K562 (cell line): ENCODE results near the gene PCK2. TPM values are rescaled to one million over a fixed set of nuclear protein-coding genes. Genes with fewer than 3 reads are reported as not detected.

Experiments used
- ATAC-seq: fragments of 200-7000 bp; cut with Tn5 transposase; 3 replicates; pipeline ENCODE4 v1.9.1; 2020; ENCODE audit warnings: moderate library complexity
- BruUV-seq: library from RNA; stranded (reverse); fragments of 400-500 nt; replicated peaks from 2 replicates; lab custom pipeline; 2021; lab: Mats Ljungman, UMichigan
- CTCF ChIA-PET: fragments of 300-600 bp; formaldehyde crosslinking; extraction: SDS; loops from one replicate; lab custom pipeline; 2021; ENCODE audit warnings: low intra/inter-chr PET ratio; lab: Yijun Ruan, JAX
- POLR2A ChIA-PET: fragments of 300-600, 350-650 bp; sonication (Branson Sonifier 250); formaldehyde crosslinking; extraction: SDS; loops from one replicate; lab custom pipeline; 2021; ENCODE audit warnings: antibody characterized with exemption, inconsistent platforms; lab: Yijun Ruan, JAX
- DNase-seq, 4 experiments: peaks; one replicate each; pipeline versions ENCODE4 v3.0.0 to v3.0.0-alpha.2; 2011 to 2018; ENCODE audit warnings: low spot score in 3 of 4, mixed read lengths in 3 of 4; ENCODE audit errors: extremely low read depth in 1 of 4
- FAIRE-seq: peaks from 2 replicates; lab custom pipeline; 2011; peaks lifted over from hg19 to GRCh38; lab: Jason Lieb, UNC
- H2AFZ ChIP-seq: 2 replicates; pipeline ENCODE4 v1.6.0; 2011; ENCODE audit warnings: low read depth, low read length, control low read depth, inconsistent platforms
- H3K27ac ChIP-seq: fragments of 200-600 bp; 3 replicates; pipeline ENCODE4 v1.8.0; 2011; ENCODE audit warnings: low read depth, mild to moderate bottlenecking, control low read depth, inconsistent platforms, low read length, moderate library complexity, mixed read lengths; ENCODE audit errors: extremely low read depth
- H3K27me3 ChIP-seq, 2 experiments: fragments of 300-600 bp in 1 of 2; 2 replicates in 1 of 2; 3 replicates in 1 of 2; pipeline versions ENCODE4 v1.6.0 to v1.8.0; 2011; ENCODE audit warnings: inconsistent platforms in 2 of 2, low read length in 2 of 2, mild to moderate bottlenecking in 1 of 2, mixed read lengths in 1 of 2, moderate library complexity in 1 of 2; ENCODE audit not compliant: control insufficient read depth in 2 of 2, insufficient read depth in 2 of 2
- H3K36me3 ChIP-seq: fragments of 300-600 bp; 3 replicates; pipeline ENCODE4 v1.8.0; 2011; ENCODE audit warnings: mild to moderate bottlenecking, low read length, inconsistent platforms; ENCODE audit not compliant: control insufficient read depth, insufficient read depth
- H3K4me1 ChIP-seq, 2 experiments: fragments of 200-600 bp in 1 of 2; replicated peaks in 1 of 2; 2 replicates in 1 of 2; 3 replicates in 1 of 2; pipeline versions ENCODE4 v1.5.1 to v1.8.0; 2011; ENCODE audit warnings: inconsistent platforms in 2 of 2, low read length in 2 of 2, mild to moderate bottlenecking in 1 of 2, mixed read lengths in 1 of 2, moderate library complexity in 1 of 2; ENCODE audit not compliant: control insufficient read depth in 2 of 2, insufficient read depth in 2 of 2
- H3K4me2 ChIP-seq: 2 replicates; pipeline ENCODE4 v1.6.1; 2011; ENCODE audit warnings: low read length, control low read depth, inconsistent platforms, mixed read lengths; ENCODE audit not compliant: insufficient read depth
- H3K4me3 ChIP-seq: fragments of 200-600 bp; sonication (generic), shearing (Covaris generic); 2 replicates; pipeline ENCODE4 v1.5.1; 2016; ENCODE audit warnings: control low read depth, inconsistent platforms
- H3K79me2 ChIP-seq: fragments of 200-600 bp; 3 replicates; pipeline ENCODE4 v1.8.0; 2011; ENCODE audit warnings: low read length, inconsistent platforms; ENCODE audit not compliant: control insufficient read depth, insufficient read depth
- H3K9ac ChIP-seq, 2 experiments: 2 replicates each; pipeline versions ENCODE4 v1.6.0 to v1.6.1; 2011; ENCODE audit warnings: low read depth in 2 of 2, low read length in 2 of 2, control low read depth in 1 of 2, inconsistent platforms in 1 of 2, mild to moderate bottlenecking in 1 of 2, mixed read lengths in 1 of 2; ENCODE audit not compliant: insufficient read depth in 1 of 2
- H3K9me1 ChIP-seq: one replicate; pipeline ENCODE4 v1.6.0; 2011; ENCODE audit warnings: inconsistent platforms, mild to moderate bottlenecking, low read length, moderate library complexity; ENCODE audit not compliant: control insufficient read depth, insufficient read depth
- H3K9me3 ChIP-seq: replicated peaks from 2 replicates; pipeline ENCODE4 v1.5.1; 2011; ENCODE audit warnings: low read depth, low read length, inconsistent platforms; ENCODE audit not compliant: control insufficient read depth, insufficient read depth
- H4K20me1 ChIP-seq: replicated peaks from 2 replicates; pipeline ENCODE4 v1.6.1; 2011; ENCODE audit warnings: low read length, inconsistent platforms, mixed read lengths; ENCODE audit not compliant: control insufficient read depth, insufficient read depth
- ATF6 ChIP-seq: sonication (generic); formaldehyde crosslinking; IDR thresholded peaks from 2 replicates; pipeline ENCODE4 v1.4.0; 2020; ENCODE audit warnings: mild to moderate bottlenecking, missing genetic modification reagents
- CCNT2 ChIP-seq: IDR thresholded peaks from 2 replicates; pipeline ENCODE4 v1.6.1; 2011; ENCODE audit warnings: borderline replicate concordance, low read depth, mild to moderate bottlenecking, moderate library complexity, mixed read lengths, low read length; ENCODE audit not compliant: insufficient read length; ENCODE audit errors: extremely low read depth
- CREB5 ChIP-seq: fragments of 250-450 bp; sonication (Bioruptor Pico); IDR thresholded peaks from 2 replicates; pipeline ENCODE4 v1.5.0; 2020; ENCODE audit warnings: mild to moderate bottlenecking
- MAFK ChIP-seq: IDR thresholded peaks from 2 replicates; pipeline ENCODE4 v1.6.1; 2011; ENCODE audit warnings: low read length, improper control_type of control experiment
- NFIC ChIP-seq: fragments of 450-650 bp; IDR thresholded peaks from 2 replicates; pipeline ENCODE4 v1.6.1; 2017; ENCODE audit warnings: mild to moderate bottlenecking, inconsistent platforms
- SFPQ ChIP-seq: fragments of 200-400 bp; formaldehyde crosslinking; IDR thresholded peaks from 2 replicates; pipeline ENCODE4 v1.6.1; 2017; ENCODE audit warnings: mild to moderate bottlenecking, low read depth, low read length, moderate library complexity
- SMARCB1 ChIP-seq: IDR thresholded peaks from 2 replicates; pipeline ENCODE4 v1.6.1; 2011; ENCODE audit warnings: improper control_type of control experiment, low read depth; ENCODE audit not compliant: insufficient read length
- XRCC4 ChIP-seq: IDR thresholded peaks from one replicate; pipeline ENCODE4 v1.6.1; 2011; ENCODE audit not compliant: insufficient read depth, insufficient read length; ENCODE audit errors: extremely low read depth
- ZFP91 ChIP-seq: sonication (generic); formaldehyde crosslinking; IDR thresholded peaks from 2 replicates; pipeline ENCODE4 v1.8.0; 2022; ENCODE audit warnings: mild to moderate bottlenecking, missing genetic modification reagents
- WGBS: fragments of 100-300 bp; shearing (Covaris generic); methylation state at CpG from one replicate; pipeline ENCODE4 v1.1.6; 2016; ENCODE audit warnings: low coverage, mixed read lengths; ENCODE audit not compliant: insufficient coverage; ENCODE audit errors: missing lambda C conversion rate; 5-methylcytosine and 5-hydroxymethylcytosine counted together
- in situ Hi-C: fragments of 300-500 bp; cut with MboI; formaldehyde crosslinking; loops from 4 replicates; pipeline ENCODE4 v1.15.0; 2018; ENCODE audit warnings: inconsistent platforms, mixed read lengths
- intact Hi-C: fragments of 100-400 bp; cut with micrococcal nuclease; formaldehyde crosslinking; loops from 2 replicates; pipeline ENCODE4 v1.14.2; 2022
- polyA plus RNA-seq, 8 experiments: library from polyadenylated mRNA; depleted of rRNA in 4 of 8; stranded (reverse) in 5 of 8; unstranded in 3 of 8; fragments of >200 nt; fragmentation: Nextera tagmentation in 2 of 8; fragmentation: Illumina TruSeq in 1 of 8; extraction: Ambion mirVana in 2 of 8; extraction: Trizol in 1 of 8; gene quantifications; 2 replicates each; pipeline versions ENCODE4 v1.2.1 to v1.2.3, GENCODE V29; 2011 to 2014; ENCODE audit warnings: inconsistent platforms in 1 of 8, missing spikeins in 1 of 8
- total RNA-seq, 7 experiments: library from RNA; depleted of rRNA in 6 of 7; stranded (reverse); fragments of >200 nt in 6 of 7; fragmentation: Illumina TruSeq in 2 of 7; extraction: Trizol in 2 of 7; gene quantifications; 2 replicates each; pipeline versions ENCODE4 v1.2.1 to v1.2.3, GENCODE V29; 2011 to 2021; ENCODE audit warnings: low replicate concordance in 1 of 7

PCK2 gene
- total and polyA plus RNA-seq, 9 of the 15 experiments (the other 6 are each of a cell fraction or from before 2014, with no cell fraction given) = 3.3 to 60.9 (median 30.4) TPM

- TF ChIP-seq ZFP91 (CRISPR knock-in tag) (no peak), NFIC (peak; percentile 19; the same call in 1 of the 2 replicates)
Measured at GRCh38 chr14:24147761-24148428, 53.8 kb downstream of the PCK2 start (continued).

- no peak for DNase-seq
- H3K4me2 ChIP-seq = no peak overlapping the region
- no peaks in the 10 kb centered on the region for H3K27me3 ChIP-seq
- no peaks in the 10 kb centered on the region for H4K20me1 ChIP-seq
- H2AFZ ChIP-seq = no peak overlapping the region
- peaks cover 17 to 35% of the 10 kb centered on the region in 2 experiments; a peak in 4 of 5 replicates for H3K4me1 ChIP-seq
- H3K9me3 ChIP-seq = no peaks in the 10 kb centered on the region
- no peak for FAIRE-seq
- no peak overlapping the region for H3K27ac ChIP-seq
- ATAC-seq = no peak
- in situ Hi-C loops (no loop called here), intact Hi-C loops (loop anchor here (10.0 kb wide), 1 partner anchor 55 kb away; the partner anchor contains the start of gene PCK2)
- H3K79me2 ChIP-seq = peaks cover 34% of the 10 kb centered on the region
- WGBS = 77% methylated on average over 3 of the region's 3 CpGs
- peaks cover 5% of the 10 kb centered on the region for H3K9me1 ChIP-seq
- H3K9ac ChIP-seq = no peak overlapping the region
- no TSS peak for BruUV-seq
- POLR2A ChIA-PET = interaction anchor here (0.5 to 1.2 kb wide), 2 partner anchors 8 to 12 kb away, joined by 4 read pairs; partner anchors contain the start of gene EMC9
- CTCF ChIA-PET = no interaction called here
- peaks cover 48% of the 10 kb centered on the region; the same call in 2 of the 3 replicates for H3K36me3 ChIP-seq
- H3K4me3 ChIP-seq = no peak overlapping the region
- TF ChIP-seq ATF6 (CRISPR knock-in tag) (no peak), SMARCB1 (no peak), CREB5 (no peak), SFPQ (no peak), XRCC4 (no peak), CCNT2 (no peak), MAFK (no peak)
Measured at GRCh38 chr14:24149302-24149969, 55.3 kb downstream of the PCK2 start.
